ENCODE results near the gene ATP2A1. TPM values are rescaled to one million over a fixed set of nuclear protein-coding genes. Genes with fewer than 3 reads are reported as not detected.
"Not testable (repeated sequence)": the region's sequence is repeated elsewhere in the genome, so short reads cannot be mapped to it uniquely, and the experiment has no call there.

ATP2A1 gene
- polyA plus RNA-seq, 4 donors: 3.0 to 5.0 (median 4.1) TPM

- no peak for DNase-seq (ENCODE audit: low read depth in 4 of 4, low spot score in 3 of 4)
Observed at GRCh38 chr16:28932339-28933141, 54.3 kb downstream of the ATP2A1 start.

GRCh38 chr16:28933171-28933570, 54.9 kb downstream of the ATP2A1 start:
- DNase-seq (ENCODE audit: low read depth in 4 of 4, low spot score in 3 of 4): no peak

- DNase-seq (ENCODE audit: low read depth in 4 of 4, low spot score in 3 of 4): no peak
Observed at GRCh38 chr16:28935346-28935745, 57.1 kb downstream of the ATP2A1 start.

- DNase-seq (ENCODE audit: low read depth in 4 of 4, low spot score in 3 of 4): no peak
Observed at GRCh38 chr16:28935924-28936783, 57.9 kb downstream of the ATP2A1 start.

- DNase-seq (ENCODE audit: low read depth in 4 of 4, low spot score in 3 of 4): no peak
Observed at GRCh38 chr16:28936784-28937155, 58.5 kb downstream of the ATP2A1 start.

GRCh38 chr16:28937222-28937876, 59.1 kb downstream of the ATP2A1 start:
- no peak for DNase-seq (ENCODE audit: low read depth in 4 of 4, low spot score in 3 of 4)

- no peak for DNase-seq (ENCODE audit: low read depth in 4 of 4, low spot score in 3 of 4)
Observed at GRCh38 chr16:28938721-28939120, 60.4 kb downstream of the ATP2A1 start.

- DNase-seq (ENCODE audit: low read depth in 4 of 4, low spot score in 3 of 4): not testable (repeated sequence)
Observed at GRCh38 chr16:28939825-28940224, 61.5 kb downstream of the ATP2A1 start.

GRCh38 chr16:28943281-28943680, 65.0 kb downstream of the ATP2A1 start:
- DNase-seq (ENCODE audit: low read depth in 4 of 4, low spot score in 3 of 4): no peak

- no peak for DNase-seq (ENCODE audit: low read depth in 4 of 4, low spot score in 3 of 4)
Observed at GRCh38 chr16:28946681-28947080, 68.4 kb downstream of the ATP2A1 start.

- peak; percentile 99 for DNase-seq (ENCODE audit: low read depth in 4 of 4, low spot score in 3 of 4)
Observed at GRCh38 chr16:28950648-28951409, 72.5 kb downstream of the ATP2A1 start, which contains the start of gene NFATC2IP. Gene NFATC2IP (plus strand): TSS chr16:28950937. CDS start chr16:28951012, 75 bp downstream.

GRCh38 chr16:28951410-28951943, 73.2 kb downstream of the ATP2A1 start:
- no peak for DNase-seq (ENCODE audit: low read depth in 4 of 4, low spot score in 3 of 4)

Other genes with a start within 250 kb of the ATP2A1 start
- gene NPIPB8, start 240.4 kb upstream of the ATP2A1 start, polyA plus RNA-seq (ENCODE audit: insufficient read length in 4 of 4): 1 to 10 TPM in 2 of 4 donors, not detected in 2; 1.2 to 1.3 TPM
- 100 to 1,000 TPM; 402 to 594 (median 528) TPM for gene EIF3C, start 167.0 kb upstream of the ATP2A1 start, polyA plus RNA-seq (ENCODE audit: insufficient read length in 4 of 4)
- gene NPIPB9, start 126.7 kb upstream of the ATP2A1 start, polyA plus RNA-seq (ENCODE audit: insufficient read length in 4 of 4): 1 to 10 TPM in 3 of 4 donors, under 1 TPM in 1; 1.00 to 2.0 (median 1.3) TPM
- 100 to 1,000 TPM in 2 of 4 donors, 10 to 100 TPM in 2; 92.5 to 130 (median 105) TPM for gene ATXN2L, start 55.5 kb upstream of the ATP2A1 start, polyA plus RNA-seq (ENCODE audit: insufficient read length in 4 of 4)
- gene TUFM, start 32.1 kb upstream of the ATP2A1 start, polyA plus RNA-seq (ENCODE audit: insufficient read length in 4 of 4): 100 to 1,000 TPM; 201 to 235 (median 207) TPM
- 10 to 100 TPM; 61.7 to 80.0 (median 62.6) TPM for gene SH2B1, start 14.6 kb upstream of the ATP2A1 start, polyA plus RNA-seq (ENCODE audit: insufficient read length in 4 of 4)
- gene RABEP2, start 46.8 kb downstream of the ATP2A1 start, polyA plus RNA-seq (ENCODE audit: insufficient read length in 4 of 4): 10 to 100 TPM; 17.7 to 25.8 (median 18.9) TPM
- 1 to 10 TPM; 3.3 to 5.3 (median 3.9) TPM for gene CD19, start 53.5 kb downstream of the ATP2A1 start, polyA plus RNA-seq (ENCODE audit: insufficient read length in 4 of 4)
- 10 to 100 TPM; 30.7 to 40.7 (median 33.2) TPM for gene NFATC2IP, start 72.4 kb downstream of the ATP2A1 start, polyA plus RNA-seq (ENCODE audit: insufficient read length in 4 of 4)
- 10 to 100 TPM; 38.8 to 61.7 (median 41.5) TPM for gene SPNS1, start 96.3 kb downstream of the ATP2A1 start, polyA plus RNA-seq (ENCODE audit: insufficient read length in 4 of 4)
- 10 to 100 TPM in 1 of 4 donors, 1 to 10 TPM in 3; 4.5 to 10.1 (median 5.7) TPM for gene LAT, start 106.6 kb downstream of the ATP2A1 start, polyA plus RNA-seq (ENCODE audit: insufficient read length in 4 of 4)